SW 1271 (cell line): ENCODE data around the gene ANXA4.
"Not testable (repeated sequence)": the region's sequence is repeated elsewhere in the genome, so short reads cannot be mapped to it uniquely, and the experiment has no call there.

Experiments
- DNase-seq, 2 experiments: peaks; one replicate each; lab custom pipeline; 2025; lab: John Stamatoyannopoulos, UW

ANXA4 gene

GRCh38 chr2:69720404-69720803, 21.5 kb upstream of the ANXA4 start:
- peak in 1 of 2 experiments; percentile 20 for DNase-seq

GRCh38 chr2:69721022-69721421, 20.9 kb upstream of the ANXA4 start:
- DNase-seq = no peak

DNA sequence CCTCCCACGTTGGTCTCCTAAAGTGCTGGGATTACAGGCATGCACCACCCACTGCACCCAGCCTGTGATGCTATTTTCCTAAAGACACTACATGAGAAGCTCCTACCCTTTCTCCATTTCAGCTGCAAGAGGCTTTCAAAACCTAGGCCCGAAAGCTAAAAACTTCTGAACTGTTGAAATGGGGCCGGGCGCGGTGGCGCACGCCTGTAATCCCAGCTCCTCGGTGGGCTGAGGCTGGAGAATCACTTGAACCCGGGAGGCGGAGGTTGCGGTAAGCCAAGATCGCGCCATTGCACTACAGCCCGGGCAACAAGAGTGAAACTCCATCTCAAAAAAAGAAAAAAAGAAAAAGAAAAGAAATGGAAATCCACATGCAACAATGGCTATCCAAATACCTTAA, 18.1 kb upstream of the ANXA4 start:
- no peak for DNase-seq

- peak; percentile 51 to 60 for DNase-seq
Measured at GRCh38 chr2:69724540-69725159, 17.3 kb upstream of the ANXA4 start.

DNA sequence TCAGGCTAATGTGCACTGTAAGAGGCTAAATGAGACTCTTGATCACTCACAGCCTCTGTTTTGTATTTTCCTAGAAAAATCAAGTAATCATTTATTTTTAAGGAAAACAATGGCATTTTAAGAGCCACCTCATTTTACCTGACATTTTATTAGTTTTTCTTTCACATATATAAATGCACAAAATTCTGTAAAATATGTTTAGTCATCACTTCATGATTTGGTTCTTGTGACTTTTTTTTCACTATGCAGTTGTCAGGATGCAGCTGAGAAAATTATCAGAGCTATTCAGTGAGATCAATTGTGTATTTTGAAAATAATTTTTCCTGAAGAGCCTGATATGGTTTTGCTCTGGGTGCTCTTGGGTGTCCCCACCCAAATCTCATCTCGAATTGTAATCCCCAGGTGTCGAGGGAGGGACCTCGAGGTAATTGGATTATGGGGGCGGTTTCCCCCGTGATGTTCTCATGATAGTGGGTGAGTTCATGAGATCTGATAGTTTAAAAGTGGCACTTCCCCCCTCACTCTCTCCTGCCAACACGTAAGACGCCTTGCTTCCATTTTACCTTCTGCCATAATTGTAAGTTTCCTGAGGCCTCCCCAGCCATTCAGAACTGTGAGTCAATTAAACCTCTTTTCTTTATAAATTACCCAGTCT, 16.1 kb upstream of the ANXA4 start:
- no peak for DNase-seq

GRCh38 chr2:69729266-69729665, 12.7 kb upstream of the ANXA4 start:
- DNase-seq = no peak

- DNase-seq = no peak
Measured at GRCh38 chr2:69729781-69730180, 12.2 kb upstream of the ANXA4 start.

DNA sequence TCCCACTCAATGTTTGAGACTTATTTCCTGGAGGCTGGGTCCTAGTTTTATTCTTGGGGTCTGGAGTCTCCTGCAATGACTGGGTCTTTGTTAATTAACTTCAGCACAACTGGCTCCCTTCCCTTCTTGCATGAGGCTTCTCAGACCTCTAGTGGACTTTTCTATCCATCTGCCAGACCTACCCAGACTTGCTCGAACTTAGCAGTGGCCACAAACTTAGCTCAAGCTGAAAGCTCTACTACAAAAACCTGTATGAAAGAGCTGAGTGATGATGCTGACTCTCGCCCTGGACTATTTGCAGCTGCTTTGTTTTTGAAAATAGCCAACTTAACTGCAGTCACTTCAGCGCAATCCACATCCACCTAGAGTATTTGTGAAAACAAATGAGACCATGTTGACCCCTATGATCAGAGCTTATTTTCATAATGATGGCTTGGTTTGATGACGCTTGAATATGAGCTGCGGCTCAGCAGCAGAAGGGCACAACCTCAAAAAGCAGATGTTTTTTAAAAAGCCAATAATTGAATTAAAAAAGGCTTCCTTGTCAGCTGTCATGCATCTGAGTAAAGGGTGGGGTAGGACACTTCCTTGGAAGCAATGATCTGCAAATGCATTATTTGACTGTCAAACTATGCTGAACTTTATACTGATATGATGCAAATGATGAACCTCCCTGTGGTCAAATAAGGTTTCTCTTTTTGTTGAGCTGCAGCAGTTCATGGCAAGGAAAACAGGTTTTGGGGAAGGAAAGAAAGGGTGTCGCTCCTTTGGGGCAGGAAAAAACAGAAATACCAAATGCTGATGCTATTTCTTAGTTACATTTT, 10.6 kb upstream of the ANXA4 start:
- DNase-seq = no peak

DNA sequence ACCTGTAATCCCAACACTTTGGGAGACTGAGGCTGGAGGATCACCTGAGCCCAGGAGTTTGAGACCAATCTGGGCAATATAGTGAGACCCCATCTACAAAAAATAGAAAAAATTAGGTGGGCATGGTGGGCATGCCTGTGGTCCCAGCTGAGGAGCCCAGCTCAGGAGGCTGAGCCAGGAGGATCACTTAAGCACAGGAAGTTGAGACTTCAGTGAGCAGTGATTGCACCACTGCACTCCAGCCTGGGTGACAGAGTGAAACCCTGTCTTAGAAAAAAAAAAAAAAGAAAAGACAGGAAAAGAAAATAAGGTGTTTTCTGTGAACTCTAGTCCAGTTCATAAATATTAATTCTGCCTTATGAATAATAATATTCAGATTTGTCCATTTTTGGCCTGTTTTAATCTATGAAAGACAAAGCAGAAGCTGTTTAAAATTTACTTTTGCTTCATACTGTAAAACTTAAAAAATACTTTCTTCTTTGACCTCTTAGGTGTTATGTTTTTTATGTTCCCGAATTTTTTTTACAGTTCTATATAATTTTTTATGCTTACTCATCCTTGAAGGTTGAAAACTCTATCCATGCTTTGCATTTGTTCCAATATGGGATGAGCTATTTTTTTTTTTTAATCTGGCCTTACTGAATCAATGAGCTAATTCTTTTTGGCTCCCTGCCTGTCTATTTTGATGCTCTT, 8.4 kb upstream of the ANXA4 start:
- DNase-seq = no peak

- DNase-seq = no peak
Measured at GRCh38 chr2:69734035-69734611, 7.8 kb upstream of the ANXA4 start.

- no peak for DNase-seq
Measured at GRCh38 chr2:69734854-69735544, 6.9 kb upstream of the ANXA4 start.

GRCh38 chr2:69735686-69736085, 6.2 kb upstream of the ANXA4 start:
- DNase-seq = no peak

- not testable (repeated sequence) for DNase-seq
Measured at GRCh38 chr2:69738149-69738548, 3.8 kb upstream of the ANXA4 start.

- no peak for DNase-seq
Measured at GRCh38 chr2:69740502-69740951, 1.4 kb upstream of the ANXA4 start.

- DNase-seq = peak; percentile 60 to 72
Measured at GRCh38 chr2:69741229-69741574, 732 bp upstream of the ANXA4 start.

DNA sequence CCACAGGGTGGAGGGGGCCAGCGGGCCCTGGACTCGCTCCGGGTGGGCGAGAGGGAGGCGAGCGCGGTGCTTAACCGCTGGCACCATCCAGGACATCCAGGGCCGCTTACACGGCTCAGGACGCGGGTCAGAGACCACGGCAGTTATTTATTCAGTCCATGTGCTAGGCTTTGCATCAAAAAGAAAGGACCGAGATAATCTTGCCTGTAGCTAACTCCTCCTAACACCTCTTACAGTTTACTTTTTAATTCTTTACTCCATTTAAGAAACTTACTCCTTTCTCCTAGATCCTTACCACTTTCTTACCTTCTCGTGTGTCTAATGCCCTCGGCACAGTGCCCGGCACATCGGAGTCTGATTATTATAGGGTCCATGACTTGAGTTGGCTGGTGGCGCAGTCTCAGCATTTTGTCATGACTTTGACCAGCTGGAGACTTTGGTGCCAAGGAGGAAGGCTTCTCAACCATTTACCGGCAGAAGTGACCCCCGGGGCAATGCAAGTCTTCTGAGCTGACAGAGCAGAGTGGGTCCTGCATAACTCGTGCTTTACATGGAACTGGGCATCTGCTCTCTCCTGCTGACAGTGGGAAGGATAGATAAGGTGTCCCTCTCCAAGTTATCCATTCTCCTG, 503 bp downstream of the ANXA4 start:
- DNase-seq = no peak

GRCh38 chr2:69743847-69744264, 1.9 kb downstream of the ANXA4 start:
- no peak for DNase-seq

GRCh38 chr2:69744456-69744855, 2.5 kb downstream of the ANXA4 start:
- DNase-seq = no peak

GRCh38 chr2:69745035-69745434, 3.1 kb downstream of the ANXA4 start:
- DNase-seq = no peak

DNA sequence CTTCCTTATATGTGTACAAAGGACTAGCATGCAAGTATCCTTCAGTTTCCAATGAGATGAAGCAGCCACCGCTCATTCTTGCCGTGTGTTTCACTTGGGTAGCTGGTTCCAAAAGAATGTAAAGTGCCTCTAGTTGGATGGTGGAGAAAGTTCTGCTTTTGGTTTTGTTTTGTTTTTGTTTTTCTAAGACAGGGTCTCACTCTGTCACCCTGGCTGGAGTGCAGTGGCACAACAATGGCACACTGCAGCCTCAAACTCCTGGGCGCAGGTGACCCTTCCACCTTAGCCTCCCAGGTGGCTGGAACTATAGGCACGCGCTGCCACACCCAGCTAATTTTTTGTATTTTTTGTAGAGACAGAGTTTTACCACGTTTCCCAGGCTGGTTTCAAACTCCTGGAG, 8.3 kb downstream of the ANXA4 start:
- DNase-seq = no peak
